ENCODE results near the gene PADI2. TPM values are rescaled to one million over a fixed set of nuclear protein-coding genes. Genes with fewer than 3 reads are reported as not detected.

PADI2 gene
- total RNA-seq, 1 donor from 2014 or later, result 4.0 TPM

DNA sequence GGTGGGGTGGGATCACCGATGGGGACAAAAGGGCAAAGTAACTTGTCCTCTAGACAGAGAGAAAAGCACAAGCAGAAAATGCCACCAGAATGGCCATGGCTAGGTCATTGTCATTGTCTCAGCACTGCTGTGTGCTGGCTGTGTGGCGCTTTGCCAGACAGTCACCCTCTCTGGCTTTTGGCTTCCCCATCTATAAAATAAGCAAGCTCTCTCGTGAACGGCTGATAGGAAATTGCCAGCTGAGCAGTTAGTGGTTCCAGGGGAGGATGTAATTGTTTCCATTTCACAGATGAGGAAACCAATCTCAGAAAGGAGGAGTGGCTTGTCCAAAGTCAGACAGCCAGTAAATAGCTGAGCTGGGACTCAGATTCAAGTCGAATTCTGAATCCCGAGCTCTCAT lies 32.5 kb downstream of the PADI2 start:
- no peak for DNase-seq (ENCODE audit: low spot score)

DNA sequence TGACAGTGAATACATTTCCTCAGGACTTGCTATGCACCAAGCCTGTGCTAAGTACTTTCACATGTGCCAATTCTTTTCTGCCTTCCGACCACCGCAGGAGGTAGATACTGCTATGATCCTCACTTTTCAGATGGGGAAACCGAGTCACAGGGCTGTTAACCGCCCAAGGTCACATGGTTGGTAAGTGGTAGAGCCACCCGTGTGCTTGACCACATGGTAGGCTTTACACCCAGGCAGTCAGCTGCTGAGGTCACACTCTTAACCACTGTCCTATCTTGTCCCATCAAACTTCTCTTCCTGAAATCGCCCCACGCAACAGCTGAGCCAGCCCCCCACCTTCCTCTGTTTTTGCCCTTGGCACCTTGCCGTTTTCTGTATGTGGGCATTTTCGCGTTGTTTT lies 34.5 kb downstream of the PADI2 start:
- no peak for DNase-seq (ENCODE audit: low spot score)

DNA sequence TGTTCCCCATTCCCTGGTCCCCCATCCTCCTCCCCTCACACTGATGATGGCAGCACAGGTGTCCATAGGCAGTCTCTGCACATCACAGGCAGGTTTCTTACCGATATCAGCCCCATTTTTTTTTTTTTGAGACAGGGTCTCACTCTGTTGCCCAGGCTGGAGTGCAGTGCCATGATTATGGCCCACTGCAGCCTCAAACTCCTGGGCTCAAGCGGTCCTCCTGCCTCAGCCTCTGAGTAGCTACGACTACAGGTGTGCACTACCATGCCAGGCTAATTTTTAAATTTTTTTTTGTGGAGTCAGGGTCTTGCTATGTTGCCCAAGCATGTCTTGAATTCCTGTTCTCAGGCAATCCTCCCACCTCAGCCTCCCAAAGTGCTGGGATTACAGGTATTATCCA lies 36.5 kb downstream of the PADI2 start:
- no peak for DNase-seq (ENCODE audit: low spot score)

GRCh38 chr1:17081439-17081838 lies 37.8 kb downstream of the PADI2 start:
- no peak for DNase-seq (ENCODE audit: low spot score)

- no peak for DNase-seq (ENCODE audit: low spot score)
Observed at GRCh38 chr1:17080880-17081279, 38.4 kb downstream of the PADI2 start.

DNA sequence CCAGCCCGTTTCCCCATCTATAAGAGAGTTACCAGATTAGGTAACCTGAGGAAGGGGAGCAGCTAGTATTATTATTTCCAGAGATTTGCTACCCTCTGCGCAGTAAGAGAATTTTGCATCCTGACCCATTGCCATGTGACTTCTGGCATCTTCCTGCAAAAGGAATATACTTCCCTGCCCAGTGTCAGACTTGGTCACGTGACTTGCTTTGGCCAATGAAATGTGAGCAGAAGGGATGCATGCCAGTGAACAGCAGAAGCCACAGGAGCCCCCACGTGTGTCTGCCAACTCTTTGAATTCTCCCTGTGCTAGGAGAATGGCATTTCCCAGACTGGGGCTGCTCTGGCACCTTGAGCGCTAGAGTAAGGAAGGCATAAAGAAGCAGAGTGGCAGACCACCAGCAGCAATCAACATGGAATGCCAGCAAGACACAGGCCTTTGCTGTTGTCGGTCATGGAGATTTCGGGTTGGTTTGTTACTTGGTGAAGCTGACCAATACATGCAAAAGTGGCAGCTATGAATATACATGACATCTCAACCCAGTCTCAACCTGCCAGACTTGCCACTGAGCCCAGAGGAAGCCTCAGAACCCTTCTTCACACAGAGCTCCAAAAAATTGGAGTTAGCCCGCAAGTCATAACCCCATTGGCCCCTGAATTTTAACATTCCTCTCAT lies 39.0 kb downstream of the PADI2 start:
- no peak for DNase-seq (ENCODE audit: low spot score)

- DNase-seq (ENCODE audit: low spot score), result no peak
Observed at GRCh38 chr1:17078991-17079868, 40.0 kb downstream of the PADI2 start.

DNA sequence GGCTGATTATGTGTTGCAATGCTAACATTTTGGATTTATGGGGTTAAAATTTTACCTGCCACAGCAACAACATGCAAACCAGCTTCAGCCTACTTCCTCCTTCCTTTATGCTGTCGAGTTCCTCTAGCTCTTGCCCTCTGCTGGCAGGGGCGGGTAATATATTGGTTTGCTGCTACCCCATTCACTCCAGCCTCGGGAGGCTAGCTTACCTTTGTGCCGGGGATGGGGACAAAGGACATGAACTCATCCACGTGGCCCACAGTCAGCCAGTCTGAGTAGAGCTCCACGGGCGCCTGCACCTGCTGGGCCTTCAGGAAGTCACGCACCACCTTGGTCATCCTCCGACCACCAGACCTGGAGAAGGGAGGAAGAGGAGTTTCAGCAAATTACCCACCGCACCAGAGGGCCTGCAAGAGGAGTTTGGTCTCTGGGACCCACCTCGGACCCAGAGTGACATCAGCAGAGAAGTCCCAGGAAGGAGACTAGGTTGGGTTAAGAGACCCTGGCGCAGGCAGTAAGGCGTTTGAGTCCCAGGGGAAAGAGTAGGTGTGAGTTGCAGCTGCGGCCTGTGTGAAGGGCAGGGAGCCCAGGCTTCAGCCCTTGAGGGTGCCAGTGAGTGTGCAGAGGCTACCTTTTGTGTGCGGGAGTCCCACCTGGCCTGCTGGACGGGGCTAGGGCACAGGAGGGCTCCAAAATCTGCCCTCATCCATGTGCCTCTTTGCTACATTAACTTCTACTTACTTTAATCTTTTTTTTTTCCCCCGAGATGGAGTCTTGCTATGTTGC lies 43.6 kb downstream of the PADI2 start:
- DNase-seq (ENCODE audit: low spot score), result no peak

DNA sequence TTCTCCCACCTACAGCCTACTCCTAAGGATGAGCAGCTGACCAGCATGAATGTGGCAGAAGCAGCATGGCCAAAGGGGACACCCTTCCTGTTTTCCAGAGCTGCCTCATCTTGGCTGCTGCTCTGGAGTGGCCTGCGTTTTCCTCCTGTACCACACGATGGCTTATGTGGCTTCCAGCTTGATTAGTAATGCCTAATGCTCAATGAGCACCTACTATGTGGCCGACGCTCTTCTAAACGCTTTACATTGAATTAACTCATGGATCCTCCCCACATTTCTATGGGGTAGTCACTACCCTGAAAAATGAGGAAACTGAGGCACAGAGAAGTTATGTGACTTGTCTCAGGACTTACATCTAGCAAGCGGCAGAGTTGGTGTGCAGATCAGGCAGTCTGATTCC lies 47.5 kb downstream of the PADI2 start:
- no peak for DNase-seq (ENCODE audit: low spot score)

DNA sequence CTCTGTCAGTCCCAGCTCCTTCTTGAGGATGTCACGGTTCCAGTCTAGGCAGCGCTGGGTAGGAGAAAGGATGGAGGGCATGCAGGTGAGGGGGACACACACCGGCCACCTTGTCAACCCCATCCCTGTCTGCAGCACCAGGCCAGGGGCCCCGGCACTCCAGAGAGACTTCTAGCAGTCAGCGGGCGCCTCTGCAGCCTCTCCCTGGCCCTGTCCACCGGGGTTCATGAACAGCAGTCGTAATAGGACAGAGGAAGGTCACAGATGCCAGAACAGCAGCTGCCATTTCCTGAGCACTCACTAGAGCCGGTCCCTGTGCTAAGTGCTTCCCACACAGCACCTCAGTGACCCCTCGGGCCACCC lies 49.1 kb downstream of the PADI2 start:
- no peak for DNase-seq (ENCODE audit: low spot score)

- DNase-seq (ENCODE audit: low spot score), result no peak
Observed at GRCh38 chr1:17069452-17070162, 49.6 kb downstream of the PADI2 start.

DNA sequence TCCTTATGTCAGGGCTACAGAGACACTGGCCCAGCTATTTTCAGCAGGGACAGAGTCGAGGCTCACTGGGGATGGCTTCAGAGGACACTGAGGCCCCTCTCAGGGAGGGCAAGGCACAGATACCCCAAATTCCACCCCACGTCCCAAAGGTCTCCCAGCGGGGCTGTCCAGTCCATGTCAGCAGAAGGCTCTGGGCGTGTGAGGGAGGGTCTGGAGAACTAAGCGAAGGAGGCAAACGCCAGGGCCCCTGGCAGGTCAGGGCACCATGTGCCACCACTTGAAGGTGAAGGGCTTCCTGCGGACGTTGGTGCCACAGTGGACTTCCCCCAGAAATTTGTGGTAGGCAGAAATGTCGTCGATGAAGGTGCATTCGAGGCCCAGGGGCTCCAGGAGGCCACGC lies 50.5 kb downstream of the PADI2 start:
- DNase-seq (ENCODE audit: low spot score), result no peak

- DNase-seq (ENCODE audit: low spot score), result no peak
Observed at GRCh38 chr1:17067465-17068240, 51.6 kb downstream of the PADI2 start.

DNA sequence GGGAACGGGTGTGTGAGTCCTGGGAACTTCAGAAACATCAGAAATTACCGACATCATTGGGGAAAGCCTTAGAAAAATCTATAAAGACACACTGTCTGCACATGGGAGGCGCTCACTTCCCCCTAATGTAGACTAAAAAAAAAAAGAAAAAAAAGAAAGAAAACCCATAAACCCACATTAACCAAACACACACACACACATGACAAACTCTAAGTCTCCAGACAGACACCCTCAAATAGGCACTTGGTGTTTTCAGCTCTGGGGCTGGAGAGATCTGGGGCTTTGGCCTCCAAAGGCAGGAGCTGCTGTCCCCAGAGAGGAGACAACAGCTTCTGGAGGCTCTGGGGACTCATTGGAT lies 52.2 kb downstream of the PADI2 start:
- no peak for DNase-seq (ENCODE audit: low spot score)

GRCh38 chr1:17066361-17067068 lies 52.7 kb downstream of the PADI2 start:
- no peak for DNase-seq (ENCODE audit: low spot score)

DNA sequence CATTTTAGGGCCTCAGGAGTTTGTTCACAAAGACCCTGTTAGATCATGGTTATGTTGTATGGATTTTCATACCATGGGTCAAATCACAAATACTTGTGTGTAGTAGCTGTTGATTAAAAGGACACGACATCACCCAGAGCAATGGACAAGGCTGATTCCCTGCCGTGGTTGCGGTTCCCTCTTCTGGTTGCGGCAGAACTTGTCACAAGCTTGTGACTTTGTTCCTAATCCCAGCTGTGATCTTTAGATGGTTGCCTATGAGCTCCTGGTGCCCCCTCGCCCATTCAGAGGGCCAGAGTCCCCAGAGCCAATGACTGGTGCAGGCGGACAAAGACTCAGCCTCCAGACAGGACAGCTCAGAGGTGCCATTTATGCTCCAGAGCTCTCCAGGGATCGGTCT lies 53.6 kb downstream of the PADI2 start:
- DNase-seq (ENCODE audit: low spot score), result no peak

DNA sequence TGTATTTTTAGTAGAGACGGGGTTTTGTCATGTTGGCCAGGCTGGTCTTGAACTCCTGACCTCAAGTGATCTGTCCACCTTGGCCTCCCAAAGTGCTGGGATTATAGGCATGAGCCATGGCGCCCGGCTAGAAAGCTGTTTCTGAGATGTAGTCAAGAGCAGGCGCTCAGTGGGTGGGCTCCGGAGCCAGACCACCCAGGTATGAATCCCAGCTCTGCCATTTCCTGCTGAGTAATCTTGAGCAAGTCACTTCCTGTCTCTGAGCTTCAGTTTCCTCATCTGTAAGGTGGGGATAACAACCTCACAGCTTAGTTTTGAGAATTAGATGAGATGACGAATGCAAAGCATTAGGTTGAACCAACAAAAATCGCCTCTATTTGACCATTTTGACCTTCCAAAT lies 56.5 kb downstream of the PADI2 start:
- DNase-seq (ENCODE audit: low spot score), result peak; percentile 45

DNA sequence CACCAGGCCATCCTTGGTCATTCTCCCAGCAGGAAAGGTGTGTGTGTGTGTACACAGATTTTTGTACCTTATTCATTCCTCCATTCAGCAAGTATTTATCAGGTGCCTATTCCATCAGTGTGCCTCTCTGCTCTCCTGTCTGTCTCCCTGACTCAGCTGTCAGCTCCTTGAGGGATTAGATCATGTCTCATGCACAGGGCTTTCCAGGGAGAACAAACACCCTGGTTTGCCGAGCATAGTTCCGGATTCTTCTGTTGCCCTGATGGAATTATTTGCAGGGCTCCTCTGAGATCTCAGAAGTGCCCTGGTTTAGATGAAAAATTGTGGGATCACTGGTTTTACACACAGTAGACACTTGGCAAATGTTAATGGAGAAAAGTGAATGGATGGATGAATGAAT lies 57.4 kb downstream of the PADI2 start:
- DNase-seq (ENCODE audit: low spot score), result peak; percentile 9

DNA sequence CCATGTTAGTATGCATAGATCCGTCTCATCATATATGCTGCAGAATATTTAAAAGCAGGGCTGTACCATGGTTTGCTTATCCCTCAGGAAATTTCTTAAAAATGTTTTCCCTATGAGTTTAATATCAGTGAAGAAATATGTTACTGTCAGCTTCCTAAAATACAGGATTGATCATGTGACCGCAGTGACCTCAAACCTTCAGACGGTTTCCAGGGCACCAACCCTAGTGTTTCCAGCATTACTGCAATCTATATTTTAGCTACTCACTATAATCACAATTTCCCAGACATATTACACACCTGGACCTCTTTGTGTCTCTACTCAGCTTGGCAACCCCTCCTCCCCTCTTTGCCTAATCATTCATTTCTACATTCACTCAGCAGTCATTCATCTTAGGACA lies 57.8 kb downstream of the PADI2 start:
- DNase-seq (ENCODE audit: low spot score), result no peak

- DNase-seq (ENCODE audit: low spot score), result peak; percentile 9
Observed at GRCh38 chr1:17060306-17060749, 58.9 kb downstream of the PADI2 start.
